HepG2 (cell line): ENCODE results near the gene SLBP. TPM values are rescaled to one million over a fixed set of nuclear protein-coding genes. Genes with fewer than 3 reads are reported as not detected.

Source experiments
- ATAC-seq: fragments of 200-7000 bp; cut with Tn5 transposase; 3 replicates; pipeline ENCODE4 v1.9.1; 2020; ENCODE audit warnings: mild to moderate bottlenecking, moderate library complexity
- BruUV-seq: library from RNA; stranded (reverse); fragments of 400-500 nt; replicated peaks from 2 replicates; lab custom pipeline; 2021; lab: Mats Ljungman, UMichigan
- CTCF ChIA-PET: fragments of 300-600 bp; formaldehyde crosslinking; extraction: SDS; loops from one replicate; lab custom pipeline; 2021; ENCODE audit warnings: low total read pairs, inconsistent platforms, low intra/inter-chr PET ratio; lab: Yijun Ruan, JAX
- POLR2A ChIA-PET: fragments of 350-600 bp; sonication (Branson Sonifier 250); formaldehyde crosslinking; loops from one replicate; lab custom pipeline; 2020; ENCODE audit warnings: antibody characterized with exemption, inconsistent platforms; lab: Yijun Ruan, JAX
- DNase-seq: peaks from one replicate; pipeline ENCODE4 v3.0.0-alpha.2; 2015; ENCODE audit warnings: low spot score
- FAIRE-seq: peaks from 3 replicates; lab custom pipeline; 2011; peaks lifted over from hg19 to GRCh38; lab: Jason Lieb, UNC
- H2AFZ ChIP-seq: one replicate; pipeline ENCODE4 v1.6.1; 2011; ENCODE audit warnings: low read length, inconsistent platforms
- H3K27ac ChIP-seq: fragments of 300-600 bp; 3 replicates; pipeline ENCODE4 v1.8.0; 2011; ENCODE audit warnings: mixed run types, mild to moderate bottlenecking, mixed read lengths, low read length, inconsistent platforms; ENCODE audit not compliant: insufficient read depth; ENCODE audit errors: extremely low read length
- H3K27me3 ChIP-seq, 2 experiments: fragments of 200-600 bp in 1 of 2; 2 replicates in 1 of 2; 3 replicates in 1 of 2; pipeline versions ENCODE4 v1.6.0 to v1.8.0; 2011; ENCODE audit warnings: low read length in 2 of 2, mild to moderate bottlenecking in 2 of 2, moderate library complexity in 2 of 2, inconsistent platforms in 1 of 2; ENCODE audit not compliant: insufficient read depth in 2 of 2, control insufficient read depth in 1 of 2
- H3K36me3 ChIP-seq, 2 experiments: fragments of 200-600 bp in 1 of 2; replicated peaks in 1 of 2; 2 replicates in 1 of 2; 3 replicates in 1 of 2; pipeline versions ENCODE4 v1.5.1 to v1.8.0; 2011; ENCODE audit warnings: low read length in 2 of 2, inconsistent platforms in 1 of 2; ENCODE audit not compliant: insufficient read depth in 2 of 2, control insufficient read depth in 1 of 2
- H3K4me1 ChIP-seq: 2 replicates; pipeline ENCODE4 v1.5.1; 2012; ENCODE audit warnings: low read length, inconsistent platforms; ENCODE audit not compliant: insufficient read depth
- H3K4me2 ChIP-seq: 2 replicates; pipeline ENCODE4 v1.6.0; 2011; ENCODE audit warnings: low read depth, low read length, inconsistent platforms
- H3K4me3 ChIP-seq, 3 experiments: fragments of 200-600 bp in 1 of 3; sonication (generic), shearing (Covaris generic) in 1 of 3; replicated peaks in 1 of 3; 2 replicates each; pipeline ENCODE4 v1.5.1; 2011 to 2016; ENCODE audit warnings: low read length in 3 of 3, inconsistent platforms in 2 of 3, low read depth in 2 of 3, mild to moderate bottlenecking in 2 of 3, control low read depth in 1 of 3, mixed read lengths in 1 of 3; ENCODE audit not compliant: insufficient read depth in 1 of 3
- H3K79me2 ChIP-seq: one replicate; pipeline ENCODE4 v1.6.1; 2011; ENCODE audit warnings: low read length, inconsistent platforms; ENCODE audit not compliant: insufficient read depth
- H3K9ac ChIP-seq: 2 replicates; pipeline ENCODE4 v1.6.0; 2011; ENCODE audit warnings: mild to moderate bottlenecking, low read depth, low read length, inconsistent platforms; ENCODE audit not compliant: insufficient read depth
- H3K9me3 ChIP-seq: 2 replicates; pipeline ENCODE4 v1.5.1; 2012; ENCODE audit warnings: mild to moderate bottlenecking, low read length
- H4K20me1 ChIP-seq: 2 replicates; pipeline ENCODE4 v1.6.0; 2011; ENCODE audit warnings: inconsistent platforms, mild to moderate bottlenecking, low read length, moderate library complexity; ENCODE audit not compliant: insufficient read depth
- CENPT ChIP-seq: sonication (generic); formaldehyde crosslinking; IDR thresholded peaks from 2 replicates; pipeline ENCODE4 v1.8.0; 2022; ENCODE audit warnings: low read depth, mild to moderate bottlenecking, moderate library complexity, missing genetic modification reagents
- EEA1 ChIP-seq: sonication (generic); formaldehyde crosslinking; IDR thresholded peaks from 2 replicates; pipeline ENCODE4 v1.5.1; 2020; ENCODE audit warnings: mild to moderate bottlenecking, missing genetic modification reagents, borderline replicate concordance
- STAG1 ChIP-seq: sonication (generic); formaldehyde crosslinking; IDR thresholded peaks from 2 replicates; pipeline ENCODE4 v1.4.0; 2020; ENCODE audit warnings: missing genetic modification reagents
- ZSCAN20 ChIP-seq: sonication (generic); formaldehyde crosslinking; IDR thresholded peaks from 2 replicates; pipeline ENCODE4 v1.4.0; 2020; ENCODE audit warnings: missing genetic modification reagents, mild to moderate bottlenecking, borderline replicate concordance
- WGBS: methylation state at CpG from one replicate; pipeline ENCODE4 v1.1.6; 2017; ENCODE audit warnings: low lambda C conversion rate; 5-methylcytosine and 5-hydroxymethylcytosine counted together
- in situ Hi-C: cut with HindIII; loops from 2 replicates; pipeline ENCODE4 v1.10.0; 2017; ENCODE audit warnings: low pct_unique_long_range_greater_than_20kb; ENCODE audit not compliant: extremely low pct_ligation_motif_present
- intact Hi-C: fragments of 100-400 bp; cut with micrococcal nuclease; formaldehyde crosslinking; loops from one replicate; pipeline ENCODE4 v1.10.0; 2022; ENCODE audit not compliant: unreplicated experiment
- polyA plus RNA-seq, 8 experiments: library from polyadenylated mRNA; depleted of rRNA in 3 of 8; stranded (reverse) in 7 of 8; unstranded in 1 of 8; fragments of >200 nt; fragmentation: Illumina TruSeq in 4 of 8; extraction: Trizol in 4 of 8; gene quantifications; 2 replicates each; pipeline versions ENCODE4 v1.2.1 to v1.2.3, GENCODE V29; 2011 to 2016; ENCODE audit warnings: low read depth in 4 of 8, missing spikeins in 1 of 8, mixed read lengths in 1 of 8; ENCODE audit not compliant: insufficient read depth in 1 of 8
- total RNA-seq, 5 experiments: library from RNA; depleted of rRNA; stranded (reverse); fragments of >200 nt; fragmentation: Illumina TruSeq; extraction: Trizol; gene quantifications; 2 replicates each; pipeline ENCODE4 v1.2.3, GENCODE V29; 2016; ENCODE audit warnings: low read depth in 1 of 5
- TF ChIP-seq, protein P1 (sequence below): sonication (generic); formaldehyde crosslinking; IDR thresholded peaks from 2 replicates; pipeline ENCODE4 v1.9.0; 2021; ENCODE audit warnings: mild to moderate bottlenecking, missing genetic modification reagents

Gene SLBP
- total and polyA plus RNA-seq, 2 of the 13 experiments (the other 11 are each of a cell fraction or from before 2014, with no cell fraction given), result 43.9 to 104 TPM

DNA sequence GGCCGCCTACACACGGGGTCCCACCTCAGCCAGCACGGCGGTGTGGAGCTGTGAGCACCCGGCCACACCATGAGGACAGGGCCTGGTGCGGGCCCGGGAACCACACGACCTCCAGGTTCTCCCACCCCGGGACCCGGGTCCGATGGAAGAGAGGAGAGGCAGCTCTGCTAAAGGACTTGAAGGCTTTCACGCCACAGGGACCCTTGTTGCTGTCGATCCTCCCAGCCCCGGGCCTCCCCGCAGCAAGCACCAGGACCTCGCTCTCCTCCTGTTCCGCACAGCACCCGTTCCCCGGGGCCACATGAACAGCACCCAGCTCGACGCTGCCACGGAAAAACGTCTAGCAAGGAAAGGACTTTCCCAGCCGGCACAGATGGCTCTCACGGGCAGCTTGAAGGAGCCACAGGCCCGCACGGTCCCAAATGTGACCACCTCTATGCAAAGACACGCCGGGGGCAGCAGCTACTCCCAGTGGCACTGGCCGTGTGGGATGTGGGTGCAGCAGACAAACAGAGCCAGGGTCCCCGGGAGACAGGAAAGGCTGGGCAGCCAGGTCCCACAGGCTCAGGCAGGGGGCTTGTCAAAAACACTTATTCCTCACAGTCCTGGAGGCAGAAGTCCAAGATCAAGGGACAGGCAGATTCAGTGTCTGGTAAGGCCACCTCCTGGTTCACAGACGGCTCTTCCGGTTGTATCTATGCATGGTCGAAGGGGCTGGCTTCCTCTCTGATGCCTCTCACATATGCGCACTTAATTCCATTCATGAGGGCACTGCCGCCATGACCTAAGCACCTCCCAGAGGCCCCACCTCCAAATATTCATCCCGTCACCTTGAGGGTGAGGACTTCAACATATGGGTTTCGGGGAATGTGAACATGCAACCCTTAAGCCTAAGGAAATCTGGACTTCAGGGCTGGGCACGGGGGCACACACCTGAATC, 52.7 kb downstream of the SLBP start:
- intact Hi-C loops, result no loop called here
- Histone ChIP-seq H3K9ac (no peak overlapping the region), H3K27ac (no peak overlapping the region), H3K9me3 (no peaks in the 10 kb centered on the region), H3K4me2 (no peak overlapping the region), H4K20me1 (no peaks in the 10 kb centered on the region), H3K27me3 (no peaks in the 10 kb centered on the region), H3K4me1 (peaks cover 12% of the 10 kb centered on the region), H2AFZ (no peak overlapping the region), H3K4me3 (no peak overlapping the region), H3K79me2 (no peaks in the 10 kb centered on the region), H3K36me3 (no peaks in the 10 kb centered on the region)
- DNase-seq, result no peak
- BruUV-seq, result no TSS peak
- CTCF ChIA-PET, result no interaction called here
- no peak for TF ChIP-seq EEA1 (CRISPR knock-in tag)
- no peak for TF ChIP-seq STAG1
- no peak for TF ChIP-seq ZSCAN20 (CRISPR knock-in tag)
- TF ChIP-seq, protein P1, sequence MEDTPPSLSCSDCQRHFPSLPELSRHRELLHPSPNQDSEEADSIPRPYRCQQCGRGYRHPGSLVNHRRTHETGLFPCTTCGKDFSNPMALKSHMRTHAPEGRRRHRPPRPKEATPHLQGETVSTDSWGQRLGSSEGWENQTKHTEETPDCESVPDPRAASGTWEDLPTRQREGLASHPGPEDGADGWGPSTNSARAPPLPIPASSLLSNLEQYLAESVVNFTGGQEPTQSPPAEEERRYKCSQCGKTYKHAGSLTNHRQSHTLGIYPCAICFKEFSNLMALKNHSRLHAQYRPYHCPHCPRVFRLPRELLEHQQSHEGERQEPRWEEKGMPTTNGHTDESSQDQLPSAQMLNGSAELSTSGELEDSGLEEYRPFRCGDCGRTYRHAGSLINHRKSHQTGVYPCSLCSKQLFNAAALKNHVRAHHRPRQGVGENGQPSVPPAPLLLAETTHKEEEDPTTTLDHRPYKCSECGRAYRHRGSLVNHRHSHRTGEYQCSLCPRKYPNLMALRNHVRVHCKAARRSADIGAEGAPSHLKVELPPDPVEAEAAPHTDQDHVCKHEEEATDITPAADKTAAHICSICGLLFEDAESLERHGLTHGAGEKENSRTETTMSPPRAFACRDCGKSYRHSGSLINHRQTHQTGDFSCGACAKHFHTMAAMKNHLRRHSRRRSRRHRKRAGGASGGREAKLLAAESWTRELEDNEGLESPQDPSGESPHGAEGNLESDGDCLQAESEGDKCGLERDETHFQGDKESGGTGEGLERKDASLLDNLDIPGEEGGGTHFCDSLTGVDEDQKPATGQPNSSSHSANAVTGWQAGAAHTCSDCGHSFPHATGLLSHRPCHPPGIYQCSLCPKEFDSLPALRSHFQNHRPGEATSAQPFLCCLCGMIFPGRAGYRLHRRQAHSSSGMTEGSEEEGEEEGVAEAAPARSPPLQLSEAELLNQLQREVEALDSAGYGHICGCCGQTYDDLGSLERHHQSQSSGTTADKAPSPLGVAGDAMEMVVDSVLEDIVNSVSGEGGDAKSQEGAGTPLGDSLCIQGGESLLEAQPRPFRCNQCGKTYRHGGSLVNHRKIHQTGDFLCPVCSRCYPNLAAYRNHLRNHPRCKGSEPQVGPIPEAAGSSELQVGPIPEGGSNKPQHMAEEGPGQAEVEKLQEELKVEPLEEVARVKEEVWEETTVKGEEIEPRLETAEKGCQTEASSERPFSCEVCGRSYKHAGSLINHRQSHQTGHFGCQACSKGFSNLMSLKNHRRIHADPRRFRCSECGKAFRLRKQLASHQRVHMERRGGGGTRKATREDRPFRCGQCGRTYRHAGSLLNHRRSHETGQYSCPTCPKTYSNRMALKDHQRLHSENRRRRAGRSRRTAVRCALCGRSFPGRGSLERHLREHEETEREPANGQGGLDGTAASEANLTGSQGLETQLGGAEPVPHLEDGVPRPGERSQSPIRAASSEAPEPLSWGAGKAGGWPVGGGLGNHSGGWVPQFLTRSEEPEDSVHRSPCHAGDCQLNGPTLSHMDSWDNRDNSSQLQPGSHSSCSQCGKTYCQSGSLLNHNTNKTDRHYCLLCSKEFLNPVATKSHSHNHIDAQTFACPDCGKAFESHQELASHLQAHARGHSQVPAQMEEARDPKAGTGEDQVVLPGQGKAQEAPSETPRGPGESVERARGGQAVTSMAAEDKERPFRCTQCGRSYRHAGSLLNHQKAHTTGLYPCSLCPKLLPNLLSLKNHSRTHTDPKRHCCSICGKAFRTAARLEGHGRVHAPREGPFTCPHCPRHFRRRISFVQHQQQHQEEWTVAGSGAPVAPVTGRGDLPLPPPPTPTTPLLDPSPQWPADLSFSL (CRISPR knock-in tag), result no peak
- TF ChIP-seq CENPT, result no peak
- FAIRE-seq, result no peak
- ATAC-seq, result no peak
- POLR2A ChIA-PET, result no interaction called here
- in situ Hi-C loops, result no loop called here
- WGBS, result 64% methylated on average over 25 of the region's 39 CpGs
